HG02870 (cell line): ENCODE results near the gene MEIS1.

Experiments used
- ATAC-seq: cut with Tn5 transposase; IDR thresholded peaks from one replicate; pipeline ENCODE4 v1.9.1; 2021; ENCODE audit warnings: mild to moderate bottlenecking, moderate library complexity; ENCODE audit not compliant: unreplicated experiment

The MEIS1 gene

GRCh38 chr2:66443979-66444861 is 9.3 kb downstream of the MEIS1 start:
- ATAC-seq: no peak

GRCh38 chr2:66445076-66445924 is 10.4 kb downstream of the MEIS1 start:
- no peak for ATAC-seq

- ATAC-seq: no peak
Measured at GRCh38 chr2:66445925-66446871, 11.3 kb downstream of the MEIS1 start.

GRCh38 chr2:66446941-66447340 is 12.0 kb downstream of the MEIS1 start:
- no peak for ATAC-seq

- no peak for ATAC-seq
Measured at GRCh38 chr2:66447677-66448076, 12.8 kb downstream of the MEIS1 start.

- ATAC-seq: no peak
Measured at GRCh38 chr2:66448136-66448991, 13.4 kb downstream of the MEIS1 start.

- no peak for ATAC-seq
Measured at GRCh38 chr2:66452214-66452613, 17.3 kb downstream of the MEIS1 start.

GRCh38 chr2:66452917-66453316 is 18.0 kb downstream of the MEIS1 start:
- no peak for ATAC-seq

GRCh38 chr2:66455490-66455889 is 20.6 kb downstream of the MEIS1 start:
- no peak for ATAC-seq

- ATAC-seq: no peak
Measured at GRCh38 chr2:66456183-66457041, 21.5 kb downstream of the MEIS1 start.

- no peak for ATAC-seq
Measured at GRCh38 chr2:66457545-66457944, 22.6 kb downstream of the MEIS1 start.

GRCh38 chr2:66460031-66460430 is 25.1 kb downstream of the MEIS1 start:
- ATAC-seq: no peak

- ATAC-seq: no peak
Measured at GRCh38 chr2:66461001-66461663, 26.2 kb downstream of the MEIS1 start.

- no peak for ATAC-seq
Measured at GRCh38 chr2:66461664-66462500, 27.0 kb downstream of the MEIS1 start.

GRCh38 chr2:66462501-66462825 is 27.5 kb downstream of the MEIS1 start:
- no peak for ATAC-seq

- ATAC-seq: no peak
Measured at GRCh38 chr2:66463206-66463755, 28.4 kb downstream of the MEIS1 start.

GRCh38 chr2:66464930-66465637 is 30.2 kb downstream of the MEIS1 start:
- ATAC-seq: no peak
